Tibial nerve (tissue), 4 donors: ENCODE results near the gene THRAP3. TPM values are rescaled to one million over a fixed set of nuclear protein-coding genes. Genes with fewer than 3 reads are reported as not detected.
"Not testable (repeated sequence)": the region's sequence is repeated elsewhere in the genome, so short reads cannot be mapped to it uniquely, and the experiment has no call there.

Source experiments
- DNase-seq, 2 donors: peaks; one replicate each; pipeline ENCODE4 v3.0.0-alpha.2; 2019; ENCODE audit warnings: low spot score in 2 of 2
- H3K27ac ChIP-seq, 4 donors: fragments of 200-600 bp; sonication (generic) in 3 of 4; one replicate each; pipeline ENCODE4 v1.5.1; 2017 to 2019; ENCODE audit warnings: mild to moderate bottlenecking in 1 of 4
- H3K27me3 ChIP-seq, 2 donors: fragments of 200-600 bp; sonication (generic) in 1 of 2; one replicate each; pipeline versions ENCODE4 v1.5.1 to v1.6.0; 2017 to 2019
- H3K36me3 ChIP-seq, 3 donors: fragments of 200-600 bp; sonication (generic); one replicate each; pipeline ENCODE4 v1.5.1; 2018 to 2019
- H3K4me1 ChIP-seq, 4 donors: fragments of 200-600 bp; sonication (generic) in 3 of 4; one replicate each; pipeline ENCODE4 v1.5.1; 2017 to 2019
- H3K4me3 ChIP-seq, 4 donors: fragments of 200-600 bp; sonication (generic) in 3 of 4; one replicate each; pipeline ENCODE4 v1.5.1; 2017 to 2019; ENCODE audit warnings: mild to moderate bottlenecking in 1 of 4, moderate library complexity in 1 of 4
- H3K9me3 ChIP-seq, 4 donors: fragments of 200-600 bp; sonication (generic) in 3 of 4; one replicate each; pipeline ENCODE4 v1.5.1; 2017 to 2019
- CTCF ChIP-seq, 5 experiments: fragments of 200-600 bp in 3 of 5; fragments of 450-650 bp in 2 of 5; sonication (generic) in 3 of 5; IDR thresholded peaks; one replicate each; pipeline ENCODE4 v1.5.1; 2016 to 2019; ENCODE audit warnings: antibody characterized with exemption in 5 of 5, mild to moderate bottlenecking in 3 of 5, moderate library complexity in 2 of 5
- EP300 ChIP-seq, 2 donors: sonication (generic); formaldehyde crosslinking; IDR thresholded peaks; one replicate each; pipeline ENCODE4 v1.6.1; 2017; ENCODE audit warnings: antibody characterized with exemption in 2 of 2, mild to moderate bottlenecking in 1 of 2
- POLR2A ChIP-seq, 2 donors: fragments of 450-650 bp; IDR thresholded peaks; one replicate each; pipeline ENCODE4 v1.6.1; 2017; ENCODE audit warnings: antibody characterized with exemption in 2 of 2, mild to moderate bottlenecking in 2 of 2, moderate library complexity in 2 of 2
- WGBS, 2 donors: methylation state at CpG; one replicate each; pipeline ENCODE4 v1.1.5; 2018; 5-methylcytosine and 5-hydroxymethylcytosine counted together
- total RNA-seq, 4 donors: library from RNA; depleted of rRNA; stranded (reverse); fragments of >200 nt; gene quantifications; one replicate each; pipeline ENCODE4 v1.1.0, GENCODE V29; 2016

The THRAP3 gene
- total RNA-seq, 4 donors from 2014 or later, result 89.2 to 114 (median 97.0) TPM

DNA sequence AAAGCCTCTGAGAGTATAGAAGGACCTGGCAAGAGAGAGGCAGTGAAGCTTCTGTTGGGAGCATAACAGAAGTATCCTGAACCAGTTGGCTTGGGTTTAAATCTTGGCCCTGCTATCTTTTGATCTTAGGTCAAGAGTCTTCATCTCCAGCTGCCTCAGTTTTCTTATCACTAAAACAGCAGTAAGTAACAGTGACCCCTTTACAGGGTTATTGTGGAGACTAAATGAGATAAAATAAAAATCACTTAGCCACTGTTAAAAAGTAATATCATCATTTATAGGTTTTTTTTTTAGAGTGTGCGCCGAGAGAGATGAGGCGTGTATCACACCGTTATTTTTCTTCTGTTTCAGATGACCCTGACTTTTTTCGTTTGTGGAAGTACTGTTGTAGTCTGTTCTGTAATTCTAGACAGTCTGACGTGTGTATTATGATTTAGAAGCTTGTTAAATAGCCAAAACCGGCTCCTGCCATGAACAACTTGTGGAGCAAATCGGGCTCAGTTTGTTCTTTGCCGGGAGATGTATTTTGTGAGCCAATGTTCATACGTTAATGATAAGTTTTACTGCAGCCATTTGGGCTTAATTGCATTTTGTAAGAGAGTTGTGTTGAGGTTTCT is 1.1 kb downstream of the THRAP3 start:
- no peak for TF ChIP-seq EP300 (IDR thresholded peaks at IDR 0.05)
- peaks cover 0 to 55% (median 26%) of the 10 kb centered on the region in 4 donors for H3K4me1 ChIP-seq
- DNase-seq, result no peak

DNA sequence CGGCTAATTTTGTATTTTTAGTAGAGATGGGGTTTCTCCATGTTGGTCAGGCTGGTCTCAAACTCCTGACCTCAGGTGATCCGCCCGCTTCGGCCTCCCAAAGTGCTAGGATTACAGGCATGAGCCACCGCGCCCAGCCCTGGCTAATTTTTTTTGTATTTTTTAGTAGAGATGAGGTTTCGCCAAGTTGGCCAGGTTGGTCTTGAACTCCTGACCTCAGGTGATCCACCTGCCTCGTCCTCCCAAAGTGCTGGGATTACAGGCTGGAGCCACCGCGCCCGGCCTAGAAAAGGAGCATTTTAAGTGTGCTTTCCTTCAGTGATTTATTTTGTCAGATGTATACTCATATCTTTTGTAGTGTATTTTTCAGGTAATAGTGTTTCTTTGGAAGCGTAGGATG is 6.0 kb downstream of the THRAP3 start:
- Histone ChIP-seq H3K4me1 (peaks cover 0 to 87% (median 27%) of the 10 kb centered on the region in 4 donors), H3K36me3 (peaks cover 0 to 61% (median 0%) of the 10 kb centered on the region in 3 donors)
- not testable (repeated sequence) for DNase-seq, H3K4me3 ChIP-seq, H3K27me3 ChIP-seq, H3K27ac ChIP-seq, H3K9me3 ChIP-seq
- 85 to 87% methylated on average over 12 of the region's 12 CpGs for WGBS, 2 donors

More for the DNA sequence above, 1.1 kb downstream of the THRAP3 start:
- Histone ChIP-seq H3K27me3 (no peaks in the 10 kb centered on the region), H3K27ac (peak overlapping the region; percentile 94 to 99 (median 98)), H3K9me3 (no peaks in the 10 kb centered on the region), H3K4me3 (peak overlapping the region; percentile 73 to 93 (median 84)), H3K36me3 (peaks cover 0 to 31% (median 0%) of the 10 kb centered on the region in 3 donors)
- 17 to 19% methylated on average over 10 of the region's 10 CpGs for WGBS, 2 donors

DNA sequence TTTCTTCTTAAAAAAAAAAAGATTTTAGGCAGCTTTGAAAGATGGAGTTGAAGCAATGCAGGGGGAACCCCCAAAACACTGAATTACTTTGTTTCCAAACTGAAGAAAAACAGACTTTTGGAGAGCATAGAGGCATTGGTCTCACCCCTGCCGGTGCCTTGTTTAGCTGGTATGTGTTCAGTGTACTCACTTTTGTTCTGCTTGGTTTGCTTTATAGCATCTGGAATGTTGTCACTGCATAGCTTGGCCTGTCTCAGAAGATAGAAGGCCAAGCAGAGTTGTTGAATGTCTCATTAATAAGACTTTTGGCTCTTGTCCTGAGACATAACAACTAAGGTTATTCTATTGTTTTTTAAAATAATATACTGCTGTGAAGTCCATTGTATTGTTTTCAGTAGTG is 6.9 kb downstream of the THRAP3 start:
- DNase-seq, result no peak
- Histone ChIP-seq H3K4me3 (no peak overlapping the region), H3K27me3 (no peaks in the 10 kb centered on the region), H3K27ac (peak overlapping the region in 1 of 4 donors; percentile 3), H3K36me3 (peaks cover 0 to 61% (median 0%) of the 10 kb centered on the region in 3 donors), H3K9me3 (no peaks in the 10 kb centered on the region), H3K4me1 (peaks cover 0 to 87% (median 18%) of the 10 kb centered on the region in 4 donors)
- no peak for TF ChIP-seq EP300 (IDR thresholded peaks at IDR 0.05)
- no peak for TF ChIP-seq POLR2A (IDR thresholded peaks at IDR 0.05)
- no peak for TF ChIP-seq CTCF (IDR thresholded peaks at IDR 0.05)
- WGBS, 2 donors, result 18 to 37% methylated on average over 1 of the region's 1 CpG

DNA sequence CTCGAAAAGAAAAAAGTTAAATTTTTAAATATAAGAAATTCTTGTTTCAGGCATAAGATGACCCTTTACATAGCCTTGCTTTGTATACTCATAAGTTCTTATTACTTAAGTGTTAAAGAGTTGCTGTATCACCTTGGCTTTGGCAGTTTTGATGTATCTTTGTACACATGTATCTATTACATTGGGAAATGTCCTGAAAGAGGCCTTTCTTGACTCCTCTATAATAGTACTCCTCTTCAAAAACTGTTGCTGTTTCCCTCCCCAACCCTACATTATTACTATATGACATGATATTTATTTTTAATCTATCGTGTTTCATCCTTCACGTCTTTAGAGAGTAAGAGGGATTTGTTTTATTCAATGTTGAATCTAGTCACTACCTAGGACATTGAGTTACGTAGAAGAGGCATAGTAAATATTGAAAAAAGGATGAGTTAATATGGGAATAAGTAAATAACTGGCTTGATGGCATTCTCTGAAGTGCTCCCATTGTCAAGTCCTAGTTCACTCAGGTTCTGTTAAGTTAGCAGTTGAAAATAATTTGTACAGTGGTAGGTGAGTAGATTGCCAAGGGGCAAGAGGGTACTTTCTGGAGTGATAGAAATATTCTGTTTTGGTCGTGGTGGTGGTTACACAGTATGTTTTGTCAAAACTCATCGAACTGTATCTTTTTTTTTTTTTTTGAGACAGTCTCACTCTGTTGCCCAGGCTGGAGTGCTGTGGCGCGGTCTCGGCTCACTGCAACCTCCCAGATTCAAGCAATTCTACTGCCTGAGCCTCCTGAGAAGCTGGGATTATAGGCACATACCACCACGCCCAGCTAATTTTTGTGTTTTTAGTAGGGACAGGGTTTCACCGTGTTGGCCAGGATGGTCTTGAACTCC is 8.2 kb downstream of the THRAP3 start:
- no peaks in the 10 kb centered on the region for H3K27me3 ChIP-seq
- DNase-seq, result no peak
- WGBS, 2 donors, result 83 to 86% methylated on average over 11 of the region's 11 CpGs
- H3K36me3 ChIP-seq, result peaks cover 0 to 52% (median 0%) of the 10 kb centered on the region in 3 donors
- TF ChIP-seq POLR2A (IDR thresholded peaks at IDR 0.05) (no peak), EP300 (IDR thresholded peaks at IDR 0.05) (no peak), CTCF (IDR thresholded peaks at IDR 0.05) (no peak)
- peaks cover 0 to 87% (median 10%) of the 10 kb centered on the region in 4 donors for H3K4me1 ChIP-seq
- no peaks in the 10 kb centered on the region for H3K9me3 ChIP-seq
- no peak overlapping the region for H3K27ac ChIP-seq
- no peak overlapping the region for H3K4me3 ChIP-seq

GRCh38 chr1:36236302-36236701 is 12.1 kb downstream of the THRAP3 start:
- no peaks in the 10 kb centered on the region for H3K27me3 ChIP-seq
- peaks cover 0 to 84% (median 16%) of the 10 kb centered on the region in 4 donors for H3K4me1 ChIP-seq
- H3K9me3 ChIP-seq, result no peaks in the 10 kb centered on the region
- no peak overlapping the region for H3K4me3 ChIP-seq
- TF ChIP-seq CTCF (IDR thresholded peaks at IDR 0.05) (no peak), EP300 (IDR thresholded peaks at IDR 0.05) (no peak), POLR2A (IDR thresholded peaks at IDR 0.05) (no peak)
- DNase-seq, result no peak
- WGBS, 2 donors, result 72 to 78% methylated on average over 3 of the region's 3 CpGs
- H3K27ac ChIP-seq, result no peak overlapping the region
- H3K36me3 ChIP-seq, result peaks cover 0 to 30% (median 0%) of the 10 kb centered on the region in 3 donors

GRCh38 chr1:36238433-36238832 is 14.2 kb downstream of the THRAP3 start:
- TF ChIP-seq EP300 (IDR thresholded peaks at IDR 0.05) (no peak), CTCF (IDR thresholded peaks at IDR 0.05) (no peak), POLR2A (IDR thresholded peaks at IDR 0.05) (no peak)
- Histone ChIP-seq H3K27me3 (no peaks in the 10 kb centered on the region), H3K27ac (peak overlapping the region in 1 of 4 donors; percentile 41), H3K9me3 (no peaks in the 10 kb centered on the region), H3K4me1 (peaks cover 0 to 77% (median 12%) of the 10 kb centered on the region in 4 donors), H3K36me3 (peaks cover 0 to 32% (median 0%) of the 10 kb centered on the region in 3 donors), H3K4me3 (no peak overlapping the region)
- WGBS, 2 donors, result 44 to 61% methylated on average over 2 of the region's 2 CpGs
- no peak for DNase-seq
